Measurements from ENCODE around the gene TACC2.
"Not testable (repeated sequence)": the region's sequence is repeated elsewhere in the genome, so short reads cannot be mapped to it uniquely, and the experiment has no call there.

The TACC2 gene

GRCh38 chr10:121976607-121977006 lies 12.4 kb upstream of the TACC2 start:
- intact Hi-C loops (cut with DNase I), result no loop called here
- no peak for DNase-seq

GRCh38 chr10:121978511-121978910 lies 10.5 kb upstream of the TACC2 start:
- intact Hi-C loops (cut with DNase I), result no loop called here
- DNase-seq, result no peak

DNA sequence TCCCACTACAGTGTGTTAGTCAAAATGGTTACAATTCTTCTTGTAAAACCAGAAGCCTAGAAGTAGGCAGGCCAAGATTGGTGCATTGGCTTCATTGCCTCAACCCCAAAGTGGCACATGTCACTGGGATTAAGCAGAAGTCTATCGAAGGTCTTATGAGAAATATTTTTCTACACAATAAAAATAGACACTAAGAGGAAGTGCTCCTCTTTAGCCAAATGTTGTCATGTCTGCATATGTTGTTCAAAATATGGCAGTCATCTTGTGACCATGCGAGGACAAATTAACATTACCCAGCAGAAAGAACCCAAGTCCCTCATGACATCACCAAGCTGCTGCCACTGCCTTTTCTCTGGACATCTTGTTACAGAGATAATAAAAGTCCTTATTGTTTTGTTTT lies 7.6 kb upstream of the TACC2 start:
- intact Hi-C loops (cut with DNase I), result no loop called here
- DNase-seq, result no peak

DNA sequence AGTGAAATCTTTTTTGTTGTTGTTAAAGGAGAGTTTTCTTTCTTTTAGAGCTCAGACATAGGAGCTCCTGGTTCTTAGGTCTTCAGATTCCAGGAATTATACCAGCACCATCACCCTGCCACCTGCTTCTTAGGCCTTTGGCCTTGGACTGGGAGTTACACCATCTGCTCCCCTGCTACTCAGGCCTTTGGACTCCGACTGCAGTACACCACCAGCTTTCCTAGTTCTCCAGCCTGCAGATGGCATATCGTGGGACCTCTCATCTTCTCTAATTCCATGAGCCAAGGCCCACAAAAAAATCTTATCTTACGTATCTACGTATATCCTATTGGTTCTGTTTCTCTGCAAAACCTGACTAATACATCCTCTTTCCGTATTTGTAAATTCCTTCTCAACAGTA lies 5.1 kb upstream of the TACC2 start:
- intact Hi-C loops (cut with DNase I), result no loop called here
- no peak for DNase-seq

GRCh38 chr10:121984463-121984862 lies 4.5 kb upstream of the TACC2 start:
- DNase-seq, result no peak
- intact Hi-C loops (cut with DNase I), result no loop called here

DNA sequence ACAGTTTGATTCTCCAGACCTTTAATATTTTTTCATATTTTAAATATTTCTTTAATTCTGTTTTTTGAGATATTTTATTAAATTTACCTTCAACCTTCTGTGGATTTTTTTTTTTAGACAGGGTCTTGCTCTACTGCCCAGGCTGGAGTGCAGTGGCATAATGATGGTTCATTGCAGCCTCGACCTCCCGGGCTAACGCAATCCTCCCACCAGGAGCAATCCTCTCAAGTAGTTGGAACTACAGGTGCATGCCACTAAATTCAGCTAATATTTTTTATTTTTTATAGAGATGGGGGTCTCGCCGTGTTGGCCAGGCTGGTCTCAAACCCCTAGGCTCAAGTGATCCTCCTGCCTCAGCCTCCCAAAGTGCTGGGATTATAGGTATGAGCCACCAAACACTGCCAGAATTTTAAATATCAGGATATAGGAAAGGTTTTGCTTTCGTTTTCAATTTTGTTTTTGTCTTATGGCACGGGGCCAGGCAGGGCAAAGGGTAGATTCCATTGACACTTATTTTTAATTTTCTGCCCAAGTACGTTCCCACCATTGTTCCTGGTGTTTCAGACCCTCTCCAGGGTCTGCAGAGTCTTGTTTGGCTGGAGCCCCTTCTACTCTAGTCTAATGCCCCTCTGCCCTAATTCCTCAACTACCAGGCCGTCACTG lies 1.2 kb downstream of the TACC2 start:
- DNase-seq, result no peak
- intact Hi-C loops (cut with DNase I), result no loop called here

DNA sequence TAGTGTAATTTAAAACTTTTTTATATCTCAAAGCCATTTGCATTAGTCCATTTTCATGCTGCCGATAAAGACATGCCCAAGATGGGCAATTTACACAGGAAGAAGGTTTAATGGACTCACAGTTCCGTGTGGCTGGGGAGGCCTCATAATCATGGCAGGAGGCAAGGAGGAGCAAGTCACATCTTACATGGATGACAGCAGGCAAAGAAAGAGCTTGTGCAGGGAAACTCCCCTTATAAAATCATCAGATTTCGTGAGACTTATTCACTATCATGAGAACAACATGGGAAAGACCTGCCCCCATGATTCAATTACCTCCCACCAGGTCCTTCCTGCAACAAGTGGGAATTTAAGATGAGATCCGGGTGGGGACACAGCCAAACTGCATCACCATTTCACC lies 2.8 kb downstream of the TACC2 start:
- DNase-seq; intact Hi-C loops (cut with DNase I): not testable (repeated sequence)

GRCh38 chr10:121994429-121994941 lies 5.5 kb downstream of the TACC2 start:
- peak in 2 of 42 donors; percentile 5 to 14 for DNase-seq
- intact Hi-C loops (cut with DNase I), result no loop called here

DNA sequence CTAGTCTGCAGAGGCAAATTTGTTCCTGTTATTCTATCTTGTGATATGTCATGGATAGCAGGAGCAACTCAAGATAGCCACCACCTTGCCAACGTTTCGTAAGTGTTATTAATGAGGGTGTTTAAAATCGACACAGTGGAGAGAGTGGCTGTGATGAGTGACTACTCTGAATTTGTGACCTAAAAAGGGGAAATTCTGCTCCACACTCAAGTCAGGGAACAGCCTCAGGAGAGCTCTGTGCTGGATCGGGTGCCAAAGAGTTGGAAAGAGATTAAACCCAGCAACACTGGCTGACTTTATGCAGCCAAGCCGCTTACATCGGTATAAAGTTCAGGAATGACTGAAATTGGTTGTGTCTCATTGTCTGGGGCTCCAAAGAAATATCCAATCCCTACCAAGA lies 9.5 kb downstream of the TACC2 start:
- DNase-seq, result no peak
- intact Hi-C loops (cut with DNase I), result no loop called here

DNA sequence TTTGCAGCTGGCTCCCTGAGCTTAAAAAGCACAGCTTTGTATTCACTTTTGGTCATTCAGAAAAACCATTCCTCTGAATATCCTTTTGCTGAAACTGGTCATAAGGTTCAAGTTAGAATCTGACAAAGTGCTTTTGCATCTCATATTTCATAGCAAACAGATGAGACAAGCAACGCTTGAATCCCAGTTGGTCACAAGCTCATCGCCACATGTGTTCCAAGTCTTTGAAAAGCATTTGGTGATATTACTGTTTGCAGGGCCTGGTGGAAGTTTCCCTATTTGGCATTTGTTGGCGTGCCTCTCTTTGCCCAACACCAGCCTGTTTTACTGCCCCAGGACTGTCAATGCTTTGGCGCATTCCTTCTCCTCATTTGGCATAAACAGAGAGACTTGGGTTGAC lies 10.3 kb downstream of the TACC2 start:
- intact Hi-C loops (cut with DNase I), result no loop called here
- no peak for DNase-seq

- DNase-seq, result no peak
- intact Hi-C loops (cut with DNase I), result no loop called here
Measured at GRCh38 chr10:122001698-122002097, 12.7 kb downstream of the TACC2 start.

DNA sequence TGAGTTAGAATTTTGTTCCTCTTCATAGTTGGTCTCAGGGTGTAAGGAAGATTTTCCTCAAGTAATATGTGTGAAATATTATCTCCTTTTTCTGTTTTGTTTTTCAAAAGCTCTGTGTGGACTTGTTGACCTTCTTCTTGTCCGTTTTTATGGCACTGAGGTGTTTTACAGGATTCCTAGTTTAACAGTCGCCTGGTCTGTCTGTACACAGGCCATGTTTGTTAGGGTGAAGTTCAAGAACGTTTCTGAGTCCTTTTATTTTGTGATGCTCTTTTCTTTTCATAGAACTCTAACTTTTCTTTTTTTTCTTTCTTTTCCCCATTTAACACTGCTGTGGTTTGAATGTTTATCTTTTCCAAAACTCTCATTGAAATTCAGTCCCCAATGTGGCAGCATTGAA lies 18.5 kb downstream of the TACC2 start:
- no peak for DNase-seq
- intact Hi-C loops (cut with DNase I), result no loop called here

DNA sequence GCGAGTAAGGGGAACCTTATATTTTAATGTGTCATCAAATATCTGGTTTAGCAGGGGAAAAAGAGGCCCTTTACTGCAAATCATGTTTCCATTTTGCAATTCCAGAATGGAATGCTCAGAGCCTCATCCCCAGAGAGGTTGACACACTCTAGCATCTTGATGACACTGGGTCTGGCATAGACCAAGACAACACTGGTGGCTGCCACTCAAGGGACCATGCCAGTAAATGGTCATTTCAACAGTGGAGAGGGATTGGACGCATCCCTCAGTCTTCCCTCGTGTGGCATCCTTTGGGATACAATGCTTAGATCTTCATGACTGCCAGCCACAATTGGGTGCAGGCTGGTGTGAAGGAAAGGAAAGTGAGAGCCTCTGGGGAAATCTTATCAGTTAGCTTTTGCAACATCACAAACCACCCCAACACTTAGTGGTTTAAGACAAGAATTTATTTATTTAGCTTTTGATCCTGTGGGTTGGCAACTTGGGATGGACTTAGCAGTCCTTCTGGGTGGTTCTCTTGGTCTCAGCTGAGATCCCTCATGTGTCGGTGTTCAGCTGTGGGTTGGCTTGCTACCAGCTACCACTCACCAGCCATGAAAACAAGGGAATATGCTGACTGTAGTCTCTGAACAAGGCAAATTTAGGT lies 21.6 kb downstream of the TACC2 start:
- intact Hi-C loops (cut with DNase I), result no loop called here
- no peak for DNase-seq

GRCh38 chr10:122012731-122013130 lies 23.8 kb downstream of the TACC2 start:
- intact Hi-C loops (cut with DNase I), result no loop called here
- no peak for DNase-seq

GRCh38 chr10:122013311-122013780 lies 24.4 kb downstream of the TACC2 start:
- no peak for DNase-seq
- intact Hi-C loops (cut with DNase I), result no loop called here

DNA sequence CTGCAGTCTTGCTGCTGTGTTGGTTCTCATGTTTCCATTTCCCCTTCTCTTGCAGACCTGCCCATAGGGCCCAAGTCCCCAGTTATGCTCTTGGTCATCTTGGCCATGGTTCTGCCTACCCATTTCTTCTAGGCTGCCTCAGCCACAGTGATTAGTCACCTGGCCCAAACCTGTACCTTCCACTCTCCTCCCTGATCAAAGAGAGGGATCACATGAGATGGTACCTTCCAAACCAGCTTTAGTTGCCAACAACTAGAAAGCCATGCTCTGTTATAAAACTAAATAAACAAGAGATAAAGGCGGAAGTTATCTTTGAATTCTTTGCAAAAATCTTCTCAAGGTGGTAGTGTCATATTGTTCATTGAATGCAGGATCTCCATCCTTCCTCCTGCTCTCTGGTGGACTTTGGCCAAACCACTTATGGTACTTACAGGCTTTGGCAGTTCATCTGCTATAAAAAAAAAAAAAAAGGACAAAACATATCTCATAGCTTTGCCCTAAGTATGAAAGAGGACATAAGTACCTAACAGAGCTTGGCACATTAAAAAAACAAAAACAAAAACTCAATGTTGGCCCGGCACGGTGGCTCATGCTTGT lies 25.8 kb downstream of the TACC2 start:
- intact Hi-C loops (cut with DNase I), result no loop called here
- DNase-seq, result no peak

GRCh38 chr10:122017926-122018325 lies 29.0 kb downstream of the TACC2 start:
- intact Hi-C loops (cut with DNase I); DNase-seq: not testable (repeated sequence)

- no peak for DNase-seq
- intact Hi-C loops (cut with DNase I), result no loop called here
Measured at GRCh38 chr10:122018491-122018890, 29.5 kb downstream of the TACC2 start.

- DNase-seq, result no peak
- intact Hi-C loops (cut with DNase I), result no loop called here
Measured at GRCh38 chr10:122018951-122019413, 30.0 kb downstream of the TACC2 start.

GRCh38 chr10:122019414-122019975 lies 30.5 kb downstream of the TACC2 start:
- intact Hi-C loops (cut with DNase I), result no loop called here
- peak in 1 of 42 donors; percentile 2 for DNase-seq
